ENCODE data around the gene ASCC1.

GRCh38 chr10:72173262-72173618 is 42.8 kb downstream of the ASCC1 start:
- TF ChIP-seq POLR2A (IDR thresholded peaks at IDR 0.05), result no peak
- TF ChIP-seq CTCF (IDR thresholded peaks at IDR 0.05), result no peak
